ENCODE results near the gene MAPK6. TPM values are rescaled to one million over a fixed set of nuclear protein-coding genes. Genes with fewer than 3 reads are reported as not detected.

MAPK6 gene
- total and polyA plus RNA-seq, 9 of the 15 experiments (the other 6 are each of a cell fraction or from before 2014, with no cell fraction given) = 28.5 to 97.1 (median 74.0) TPM

DNA sequence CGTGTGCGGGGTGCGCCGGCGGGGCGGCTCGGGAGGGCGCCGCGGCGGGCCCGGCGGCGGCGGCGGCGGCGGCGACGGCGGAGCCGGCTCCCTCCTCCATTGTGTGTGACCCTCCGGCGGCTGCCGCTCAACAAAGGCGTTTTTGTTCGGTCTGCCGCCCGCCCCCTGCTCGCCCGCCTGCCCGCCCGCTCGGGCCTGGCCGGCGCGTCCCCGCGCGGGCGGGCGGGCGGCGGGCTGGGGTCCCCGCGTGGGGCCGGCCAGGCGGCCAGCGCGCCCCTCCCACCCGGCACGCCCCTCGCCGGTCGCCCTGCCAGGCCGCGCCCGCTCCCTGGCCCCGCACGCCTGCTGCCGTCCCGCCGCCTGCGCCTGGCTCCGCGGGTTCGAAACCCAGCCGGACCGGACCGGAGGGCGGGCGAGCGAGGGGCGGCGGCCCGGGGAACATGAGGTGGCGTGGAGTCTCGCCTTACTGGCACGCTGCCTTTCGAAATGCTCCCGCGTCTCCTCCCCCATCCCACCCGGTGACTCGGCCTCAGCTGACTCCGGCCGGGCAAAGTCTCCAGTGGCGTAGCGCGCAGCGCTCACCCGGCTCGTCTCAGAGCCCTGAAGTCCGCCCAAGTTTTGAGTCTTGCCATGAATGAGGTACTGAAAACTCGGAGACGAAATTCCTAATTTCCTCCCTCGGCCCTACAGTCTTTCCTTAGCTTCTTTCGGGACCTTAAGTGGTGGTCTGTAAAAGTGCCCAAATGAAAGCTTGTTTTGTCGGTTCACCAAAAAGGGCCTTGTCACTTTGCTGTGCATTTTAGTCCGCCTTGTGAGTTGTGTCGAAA is 588 bp downstream of the MAPK6 start (continued):
- TF ChIP-seq MXI1 (IDR thresholded peaks at IDR 0.05; ENCODE audit: low read depth, low read length) (no peak), ERF (CRISPR knock-in tag; IDR thresholded peaks at IDR 0.05) (no peak), BCL6 (CRISPR knock-in tag; IDR thresholded peaks at IDR 0.05) (no peak), NCOA1 (IDR thresholded peaks at IDR 0.05; ENCODE audit: low read depth) (no peak), CHCHD3 (CRISPR knock-in tag; IDR thresholded peaks at IDR 0.05) (no peak), XRCC5 (IDR thresholded peaks at IDR 0.05; ENCODE audit: low read depth, low read length) (peak; percentile 41; the same call in 1 of the 2 replicates), TAF15 (IDR thresholded peaks at IDR 0.05; ENCODE audit: low read depth, low read length) (no peak), ETV6 (IDR thresholded peaks at IDR 0.05; ENCODE audit: borderline replicate concordance in 1 of 2, low read depth in 2 of 2, low read length in 1 of 2) (no peak), ETV6 (CRISPR knock-in tag; IDR thresholded peaks at IDR 0.05; ENCODE audit: borderline replicate concordance) (no peak), ZNF384 (IDR thresholded peaks at IDR 0.05; ENCODE audit: low read depth, low read length) (no peak), MIER1 (IDR thresholded peaks at IDR 0.05; ENCODE audit: low read depth) (no peak), GABPB2 (CRISPR knock-in tag; conservative IDR thresholded peaks at IDR 0.05) (no peak), SPI1 (IDR thresholded peaks at IDR 0.05; ENCODE audit: borderline replicate concordance, low read depth, low read length) (no peak), EP300 (IDR thresholded peaks at IDR 0.05; ENCODE audit: low read length) (no peak; the same call in 1 of the 2 replicates), CSDE1 (IDR thresholded peaks at IDR 0.05) (no peak), FOXA3 (CRISPR knock-in tag; conservative IDR thresholded peaks at IDR 0.05 in 1 of 2, IDR thresholded peaks at IDR 0.05 in 1 of 2) (0 out of 4 replicates have a peak, but pooled peaks of 1 of the 2 experiments have one; percentile 30), EZH2 (IDR thresholded peaks at IDR 0.05; ENCODE audit: borderline replicate concordance, low read depth, low read length) (no peak), C11orf30 (IDR thresholded peaks at IDR 0.05; ENCODE audit: low read depth) (no peak), IRF2 (CRISPR knock-in tag; IDR thresholded peaks at IDR 0.05) (no peak), ZNF174 (CRISPR knock-in tag; IDR thresholded peaks at IDR 0.05) (no peak), COPS2 (conservative IDR thresholded peaks at IDR 0.05) (no peak), NFE2 (IDR thresholded peaks at IDR 0.05; ENCODE audit: low read depth) (no peak; the same call in 1 of the 2 replicates)
- TF ChIP-seq, protein P1, sequence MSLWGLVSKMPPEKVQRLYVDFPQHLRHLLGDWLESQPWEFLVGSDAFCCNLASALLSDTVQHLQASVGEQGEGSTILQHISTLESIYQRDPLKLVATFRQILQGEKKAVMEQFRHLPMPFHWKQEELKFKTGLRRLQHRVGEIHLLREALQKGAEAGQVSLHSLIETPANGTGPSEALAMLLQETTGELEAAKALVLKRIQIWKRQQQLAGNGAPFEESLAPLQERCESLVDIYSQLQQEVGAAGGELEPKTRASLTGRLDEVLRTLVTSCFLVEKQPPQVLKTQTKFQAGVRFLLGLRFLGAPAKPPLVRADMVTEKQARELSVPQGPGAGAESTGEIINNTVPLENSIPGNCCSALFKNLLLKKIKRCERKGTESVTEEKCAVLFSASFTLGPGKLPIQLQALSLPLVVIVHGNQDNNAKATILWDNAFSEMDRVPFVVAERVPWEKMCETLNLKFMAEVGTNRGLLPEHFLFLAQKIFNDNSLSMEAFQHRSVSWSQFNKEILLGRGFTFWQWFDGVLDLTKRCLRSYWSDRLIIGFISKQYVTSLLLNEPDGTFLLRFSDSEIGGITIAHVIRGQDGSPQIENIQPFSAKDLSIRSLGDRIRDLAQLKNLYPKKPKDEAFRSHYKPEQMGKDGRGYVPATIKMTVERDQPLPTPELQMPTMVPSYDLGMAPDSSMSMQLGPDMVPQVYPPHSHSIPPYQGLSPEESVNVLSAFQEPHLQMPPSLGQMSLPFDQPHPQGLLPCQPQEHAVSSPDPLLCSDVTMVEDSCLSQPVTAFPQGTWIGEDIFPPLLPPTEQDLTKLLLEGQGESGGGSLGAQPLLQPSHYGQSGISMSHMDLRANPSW (CRISPR knock-in tag; IDR thresholded peaks at IDR 0.05) = no peak
- TF ChIP-seq, protein P2, sequence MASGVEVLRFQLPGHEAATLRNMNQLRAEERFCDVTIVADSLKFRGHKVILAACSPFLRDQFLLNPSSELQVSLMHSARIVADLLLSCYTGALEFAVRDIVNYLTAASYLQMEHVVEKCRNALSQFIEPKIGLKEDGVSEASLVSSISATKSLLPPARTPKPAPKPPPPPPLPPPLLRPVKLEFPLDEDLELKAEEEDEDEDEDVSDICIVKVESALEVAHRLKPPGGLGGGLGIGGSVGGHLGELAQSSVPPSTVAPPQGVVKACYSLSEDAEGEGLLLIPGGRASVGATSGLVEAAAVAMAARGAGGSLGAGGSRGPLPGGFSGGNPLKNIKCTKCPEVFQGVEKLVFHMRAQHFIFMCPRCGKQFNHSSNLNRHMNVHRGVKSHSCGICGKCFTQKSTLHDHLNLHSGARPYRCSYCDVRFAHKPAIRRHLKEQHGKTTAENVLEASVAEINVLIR (CRISPR knock-in tag; IDR thresholded peaks at IDR 0.05) = no peak

Measured in K562 (cell line).